Nephron progenitor cell (in vitro differentiated cells): ENCODE measurements around the gene QSOX1.
A peak's percentile ranks its signal among the peaks of the same experiment; 100 is the strongest.

Experiments
- DNase-seq: peaks from one replicate; pipeline ENCODE4 v3.0.0; 2021
- H3K27ac Mint-ChIP-seq: 2 replicates; pipeline ENCODE4 v1.8.0; 2021; ENCODE audit warnings: mild to moderate bottlenecking, moderate library complexity, mixed read lengths
- H3K27me3 Mint-ChIP-seq: 2 replicates; pipeline ENCODE4 v1.8.0; 2021; ENCODE audit warnings: mild to moderate bottlenecking, low read depth, mixed read lengths; ENCODE audit not compliant: poor library complexity
- H3K36me3 Mint-ChIP-seq: 2 replicates; pipeline ENCODE4 v1.8.0; 2021; ENCODE audit warnings: low read depth, mixed read lengths
- H3K4me1 Mint-ChIP-seq: 2 replicates; pipeline ENCODE4 v1.8.0; 2021; ENCODE audit warnings: mixed read lengths
- H3K4me3 Mint-ChIP-seq: 2 replicates; pipeline ENCODE4 v1.8.0; 2021; ENCODE audit warnings: mild to moderate bottlenecking, moderate library complexity, mixed read lengths
- H3K9me3 Mint-ChIP-seq: 2 replicates; pipeline ENCODE4 v1.8.0; 2021; ENCODE audit warnings: mild to moderate bottlenecking, moderate library complexity, mixed read lengths
- TF ChIP-seq, protein P1 (sequence below): fragments of 200-600 bp; sonication (generic); IDR thresholded peaks from 2 replicates; pipeline ENCODE4 v1.5.0; 2021; ENCODE audit warnings: antibody characterized with exemption

The QSOX1 gene

DNA sequence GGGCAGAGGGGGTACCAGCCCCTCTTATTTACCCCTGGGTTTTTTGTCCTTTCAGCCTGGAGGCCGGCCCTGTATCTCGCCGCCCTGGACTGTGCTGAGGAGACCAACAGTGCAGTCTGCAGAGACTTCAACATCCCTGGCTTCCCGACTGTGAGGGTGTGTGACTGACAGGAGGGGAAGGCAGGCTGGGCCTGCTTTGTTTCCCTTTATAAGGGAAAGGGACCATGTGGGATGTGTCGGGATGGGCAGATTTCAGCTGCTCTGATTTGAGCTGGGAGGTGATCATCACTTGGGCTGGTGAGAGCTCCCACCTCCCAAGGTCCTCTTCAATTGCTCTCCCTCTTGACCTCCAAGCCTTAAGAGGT lies 11.7 kb downstream of the QSOX1 start:
- H3K36me3 Mint-ChIP-seq: peaks cover 9% of the 10 kb centered on the region
- no peak for DNase-seq
- H3K27ac Mint-ChIP-seq: peak overlapping the region; percentile 57
- no peaks in the 10 kb centered on the region for H3K27me3 Mint-ChIP-seq
- H3K4me1 Mint-ChIP-seq: peaks cover 12% of the 10 kb centered on the region
- no peaks in the 10 kb centered on the region for H3K9me3 Mint-ChIP-seq
- no peak overlapping the region for H3K4me3 Mint-ChIP-seq
- TF ChIP-seq, protein P1, sequence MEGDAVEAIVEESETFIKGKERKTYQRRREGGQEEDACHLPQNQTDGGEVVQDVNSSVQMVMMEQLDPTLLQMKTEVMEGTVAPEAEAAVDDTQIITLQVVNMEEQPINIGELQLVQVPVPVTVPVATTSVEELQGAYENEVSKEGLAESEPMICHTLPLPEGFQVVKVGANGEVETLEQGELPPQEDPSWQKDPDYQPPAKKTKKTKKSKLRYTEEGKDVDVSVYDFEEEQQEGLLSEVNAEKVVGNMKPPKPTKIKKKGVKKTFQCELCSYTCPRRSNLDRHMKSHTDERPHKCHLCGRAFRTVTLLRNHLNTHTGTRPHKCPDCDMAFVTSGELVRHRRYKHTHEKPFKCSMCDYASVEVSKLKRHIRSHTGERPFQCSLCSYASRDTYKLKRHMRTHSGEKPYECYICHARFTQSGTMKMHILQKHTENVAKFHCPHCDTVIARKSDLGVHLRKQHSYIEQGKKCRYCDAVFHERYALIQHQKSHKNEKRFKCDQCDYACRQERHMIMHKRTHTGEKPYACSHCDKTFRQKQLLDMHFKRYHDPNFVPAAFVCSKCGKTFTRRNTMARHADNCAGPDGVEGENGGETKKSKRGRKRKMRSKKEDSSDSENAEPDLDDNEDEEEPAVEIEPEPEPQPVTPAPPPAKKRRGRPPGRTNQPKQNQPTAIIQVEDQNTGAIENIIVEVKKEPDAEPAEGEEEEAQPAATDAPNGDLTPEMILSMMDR: no peak

DNA sequence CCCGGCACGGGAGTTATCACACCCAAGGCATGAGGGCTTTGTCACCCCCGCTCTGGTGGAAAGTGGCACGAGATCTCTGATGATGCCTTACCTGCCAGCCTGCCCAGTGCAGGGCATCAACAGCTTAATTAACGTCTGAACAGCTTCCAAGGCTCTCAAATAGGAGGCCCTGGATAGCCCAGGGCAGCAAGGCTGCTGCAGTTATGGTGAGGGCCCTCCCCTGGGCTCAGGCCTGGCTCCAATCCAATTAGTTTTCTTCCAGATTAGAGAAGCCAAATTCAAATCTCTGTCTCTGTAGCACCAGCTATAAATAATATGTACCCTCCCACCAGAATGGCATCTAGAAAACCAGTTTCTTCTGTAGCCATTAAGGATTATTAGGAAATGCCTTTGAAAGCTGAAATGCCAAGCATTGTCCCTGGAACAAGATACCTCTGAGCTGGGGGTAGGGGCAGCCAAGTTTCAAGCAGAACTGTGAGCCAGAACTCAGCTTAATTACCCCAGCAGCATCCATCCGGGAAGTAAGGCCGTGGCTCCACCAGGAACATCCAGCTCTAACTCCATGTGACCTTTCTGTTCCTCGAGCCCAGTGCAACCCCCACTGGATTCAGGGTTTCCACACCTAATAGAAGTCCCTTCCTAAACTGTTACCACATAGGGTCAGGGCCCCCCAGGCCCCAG lies 12.5 kb downstream of the QSOX1 start:
- TF ChIP-seq, protein P1: no peak
- no peak overlapping the region for H3K4me3 Mint-ChIP-seq
- DNase-seq: no peak
- no peaks in the 10 kb centered on the region for H3K9me3 Mint-ChIP-seq
- peaks cover 9% of the 10 kb centered on the region for H3K36me3 Mint-ChIP-seq
- H3K4me1 Mint-ChIP-seq: peaks cover 12% of the 10 kb centered on the region
- peaks cover 3% of the 10 kb centered on the region for H3K27me3 Mint-ChIP-seq
- H3K27ac Mint-ChIP-seq: no peak overlapping the region

DNA sequence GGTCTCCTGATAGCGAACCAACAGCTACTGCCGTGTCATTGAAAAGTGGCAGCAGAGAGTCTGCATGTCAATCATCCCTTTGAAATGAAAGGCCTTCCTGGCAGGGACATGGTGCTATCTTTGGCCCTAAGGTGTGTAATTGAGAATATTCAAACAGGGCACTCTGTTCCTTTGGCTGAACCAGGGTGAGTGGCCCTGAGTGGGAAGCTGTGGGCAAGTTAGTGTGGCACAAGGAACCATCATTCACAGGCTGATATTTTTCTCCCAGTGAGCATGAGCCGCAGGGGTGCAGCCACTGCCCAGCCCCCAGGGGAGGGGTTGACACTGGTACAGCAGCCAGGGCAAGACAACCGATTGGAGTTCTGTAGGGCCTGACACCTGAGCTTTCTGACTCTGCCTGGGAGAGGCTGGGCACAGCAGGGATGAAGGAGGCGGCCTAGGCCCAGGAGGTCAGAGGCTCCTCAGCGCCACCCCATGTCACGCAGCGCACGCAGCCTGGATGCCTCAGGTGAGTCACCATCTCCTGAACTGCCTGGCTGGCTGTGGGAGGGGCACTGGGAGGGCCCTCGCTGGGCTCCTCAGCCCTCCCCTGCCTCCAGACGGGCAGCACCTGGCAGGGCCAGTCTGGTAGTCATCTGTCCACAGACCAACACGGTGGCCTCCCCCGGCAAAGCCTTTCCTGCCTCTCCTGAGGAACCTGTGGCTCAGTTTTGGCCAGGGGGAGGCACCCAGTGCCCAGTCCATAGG lies 13.2 kb downstream of the QSOX1 start:
- Mint-ChIP-seq H3K4me3 (no peak overlapping the region), H3K27me3 (peaks cover 4% of the 10 kb centered on the region), H3K36me3 (peaks cover 9% of the 10 kb centered on the region), H3K27ac (no peak overlapping the region), H3K9me3 (no peaks in the 10 kb centered on the region), H3K4me1 (peaks cover 12% of the 10 kb centered on the region)
- no peak for DNase-seq
- TF ChIP-seq, protein P1: no peak

DNA sequence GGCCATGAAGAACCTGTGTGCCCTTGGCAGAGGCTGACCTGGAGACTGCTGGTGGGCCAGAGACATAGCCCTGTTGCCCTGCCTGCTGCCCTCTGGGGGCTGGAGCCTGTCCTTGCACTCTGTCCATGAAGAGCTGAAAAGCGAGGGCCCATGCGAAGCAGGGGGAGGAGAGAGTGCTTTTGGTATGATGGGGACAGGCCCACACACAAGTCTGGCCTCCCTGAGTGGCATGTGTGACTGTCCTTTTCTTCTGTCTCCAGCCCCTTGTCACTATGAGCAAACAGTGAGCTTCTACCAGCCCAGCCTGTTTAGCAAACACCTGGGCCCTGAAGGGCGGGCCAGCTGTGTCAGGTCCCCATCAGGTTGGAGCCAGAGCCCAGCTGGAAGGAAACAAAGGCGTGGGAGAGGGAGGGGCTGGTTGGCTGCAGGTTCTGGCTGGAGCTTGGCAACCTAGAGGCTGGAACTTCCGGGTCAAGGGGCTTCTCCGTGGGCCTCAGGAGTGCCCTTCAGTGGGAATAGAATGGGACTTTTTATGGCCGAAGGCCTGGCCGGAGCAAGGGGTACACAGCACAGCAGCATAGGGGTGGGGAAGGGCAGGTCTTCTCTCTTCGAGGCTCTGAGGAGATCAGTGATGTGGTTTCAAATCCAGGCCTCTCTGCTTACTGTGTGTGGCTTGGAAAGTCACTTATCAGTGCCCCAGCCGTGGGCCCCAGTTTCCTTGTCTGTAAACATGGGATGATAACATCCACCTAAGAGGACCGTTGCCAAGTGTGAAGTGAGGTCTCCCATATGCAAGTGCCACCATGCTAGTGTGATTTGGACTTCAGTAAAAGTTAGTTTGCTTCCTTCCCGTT lies 14.3 kb downstream of the QSOX1 start:
- peak; percentile 48 for DNase-seq
- Mint-ChIP-seq H3K9me3 (no peaks in the 10 kb centered on the region), H3K36me3 (peaks cover 4% of the 10 kb centered on the region), H3K4me1 (peaks cover 12% of the 10 kb centered on the region), H3K27ac (no peak overlapping the region), H3K4me3 (no peak overlapping the region), H3K27me3 (peaks cover 7% of the 10 kb centered on the region)
- TF ChIP-seq, protein P1: peak; percentile 51

DNA sequence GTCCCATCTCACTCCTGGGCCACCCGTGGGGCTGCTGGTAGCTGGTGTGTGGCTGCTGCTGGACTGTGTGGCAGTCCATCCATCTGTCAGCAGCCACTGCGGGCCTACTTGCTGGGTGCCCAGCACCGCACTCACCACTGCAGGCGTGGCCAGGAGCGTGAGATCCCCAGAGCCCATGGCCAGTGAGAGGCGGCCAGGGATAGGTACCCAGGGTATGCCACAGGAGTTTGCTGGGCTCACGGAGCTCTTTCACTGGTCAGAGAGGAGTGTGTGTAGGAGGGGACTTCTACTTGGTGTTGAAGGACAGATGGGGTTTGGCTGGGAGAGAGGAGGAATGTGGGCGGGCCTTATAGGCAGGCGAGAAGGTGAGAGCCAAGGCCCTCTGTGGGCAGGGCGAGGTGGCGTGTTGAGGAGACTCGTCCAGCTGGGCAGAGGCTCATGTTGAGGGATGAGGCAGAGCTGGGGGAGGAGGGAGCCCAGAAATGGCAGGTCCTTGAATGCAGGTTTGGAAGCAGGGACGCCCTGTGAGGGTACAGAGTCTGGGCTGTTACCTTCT lies 15.0 kb downstream of the QSOX1 start:
- H3K36me3 Mint-ChIP-seq: peaks cover 4% of the 10 kb centered on the region
- TF ChIP-seq, protein P1: no peak
- no peak overlapping the region for H3K4me3 Mint-ChIP-seq
- H3K27me3 Mint-ChIP-seq: peaks cover 7% of the 10 kb centered on the region
- no peak for DNase-seq
- H3K9me3 Mint-ChIP-seq: no peaks in the 10 kb centered on the region
- H3K27ac Mint-ChIP-seq: no peak overlapping the region
- peaks cover 12% of the 10 kb centered on the region for H3K4me1 Mint-ChIP-seq
